Amygdala (tissue), 56 donors: ENCODE data around the gene RHBDL3.
"Not testable (repeated sequence)": the region's sequence is repeated elsewhere in the genome, so short reads cannot be mapped to it uniquely, and the experiment has no call there.

Experiments used
- DNase-seq, 56 donors: peaks; one replicate each; lab custom pipeline; 2025; lab: John Stamatoyannopoulos, UW

RHBDL3 gene, protein sequence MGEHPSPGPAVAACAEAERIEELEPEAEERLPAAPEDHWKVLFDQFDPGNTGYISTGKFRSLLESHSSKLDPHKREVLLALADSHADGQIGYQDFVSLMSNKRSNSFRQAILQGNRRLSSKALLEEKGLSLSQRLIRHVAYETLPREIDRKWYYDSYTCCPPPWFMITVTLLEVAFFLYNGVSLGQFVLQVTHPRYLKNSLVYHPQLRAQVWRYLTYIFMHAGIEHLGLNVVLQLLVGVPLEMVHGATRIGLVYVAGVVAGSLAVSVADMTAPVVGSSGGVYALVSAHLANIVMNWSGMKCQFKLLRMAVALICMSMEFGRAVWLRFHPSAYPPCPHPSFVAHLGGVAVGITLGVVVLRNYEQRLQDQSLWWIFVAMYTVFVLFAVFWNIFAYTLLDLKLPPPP

DNA sequence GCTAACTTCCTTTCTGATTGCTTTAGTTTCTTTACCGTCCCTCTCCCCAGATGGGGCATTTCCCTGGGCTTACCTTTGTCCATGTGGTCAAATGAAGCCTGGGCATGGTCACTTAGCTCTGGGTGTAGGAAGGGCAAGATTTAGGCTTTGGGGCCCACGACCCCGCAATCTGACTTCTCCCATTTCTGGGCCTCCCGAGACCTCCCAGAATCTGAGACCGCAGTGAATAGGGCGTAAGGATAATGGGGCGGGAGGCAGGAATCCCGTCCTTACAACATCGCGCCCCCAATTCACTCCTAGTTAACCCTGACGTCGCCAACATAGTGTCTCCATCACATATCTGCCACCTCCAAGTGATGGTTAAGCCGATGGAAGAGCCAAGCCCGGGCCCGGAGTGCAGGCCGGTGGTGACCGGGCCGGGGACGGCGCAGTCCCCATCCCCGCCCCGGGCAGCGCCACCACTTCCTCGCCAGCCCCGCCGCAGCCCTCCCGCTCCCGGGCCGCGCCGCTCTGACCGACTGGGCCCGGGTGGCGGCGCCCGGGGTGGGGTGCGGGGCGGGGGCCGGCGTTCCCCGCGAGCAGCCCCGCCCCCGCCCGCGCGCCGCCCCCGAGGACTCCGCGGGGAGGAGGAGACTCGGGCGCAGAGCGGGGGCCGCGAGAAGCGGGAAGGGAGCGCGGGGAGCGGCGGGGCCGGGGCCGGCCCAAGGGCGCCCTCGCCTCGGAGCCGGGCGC is at the start of gene RHBDL3:
Gene RHBDL3, plus strand, starts transcription at position 641 of the 732 bp plus-strand sequence. CDS start 358 bp downstream, outside the sequence.
- DNase-seq = peak in 5 of 56 donors; percentile 20 to 54 (median 22)

DNA sequence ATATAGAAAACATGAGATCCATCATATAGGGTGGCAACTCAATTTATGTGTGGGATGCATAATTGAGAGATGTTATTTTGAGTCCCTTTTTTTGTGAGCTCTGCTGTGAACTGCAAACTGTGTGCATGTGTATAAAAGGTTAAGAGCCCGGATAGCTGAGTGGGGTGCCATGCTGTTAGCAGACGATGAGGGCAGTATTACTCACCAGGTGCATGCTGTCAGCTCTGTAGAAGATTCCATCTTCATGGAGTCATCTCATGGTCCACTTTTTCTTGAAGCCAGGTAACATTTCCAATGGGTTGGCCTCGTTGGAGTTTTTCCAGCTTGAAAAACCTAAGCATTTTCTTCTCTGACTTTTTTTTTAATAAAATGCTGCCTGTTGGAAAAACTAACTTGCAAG is 43.0 kb upstream of the RHBDL3 start:
- DNase-seq = no peak

DNA sequence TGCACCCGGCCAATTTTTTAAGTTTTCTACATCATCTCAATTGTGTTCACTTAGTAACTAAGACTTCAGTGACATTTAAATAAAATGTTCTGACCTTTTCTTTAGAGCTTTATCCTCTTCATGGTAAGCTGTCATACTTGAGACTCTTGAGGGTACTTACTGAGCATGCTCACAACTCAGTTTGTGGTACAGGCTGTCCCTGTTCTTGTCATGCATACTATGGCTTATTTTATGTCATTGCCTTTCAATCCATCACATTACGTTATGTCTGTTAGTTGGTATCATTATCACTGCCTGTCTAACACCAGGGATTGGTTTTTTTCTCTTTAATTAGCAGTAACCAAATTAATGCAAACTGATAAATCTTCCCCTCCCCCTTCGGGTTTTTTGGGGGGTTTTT is 41.9 kb upstream of the RHBDL3 start:
- no peak for DNase-seq

DNA sequence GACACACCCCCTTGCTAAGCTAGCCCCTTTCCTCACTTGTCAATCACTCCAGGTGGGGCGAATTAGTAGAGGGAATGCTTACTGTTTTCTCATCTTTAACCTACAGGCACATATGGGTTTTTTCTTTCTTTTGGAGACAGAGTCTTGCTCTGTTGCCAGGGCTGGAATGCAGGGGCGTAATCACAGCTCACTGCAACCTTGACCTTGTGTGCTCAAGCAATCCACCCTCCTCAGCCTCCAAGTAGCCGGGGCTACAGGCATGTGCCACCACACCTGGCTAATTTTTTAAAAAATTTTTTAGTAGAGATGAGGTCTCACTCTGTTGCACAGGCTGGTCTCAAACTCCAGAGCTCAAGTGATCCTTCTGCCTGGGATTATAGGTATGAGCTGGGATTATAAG is 38.7 kb upstream of the RHBDL3 start:
- no peak for DNase-seq

DNA sequence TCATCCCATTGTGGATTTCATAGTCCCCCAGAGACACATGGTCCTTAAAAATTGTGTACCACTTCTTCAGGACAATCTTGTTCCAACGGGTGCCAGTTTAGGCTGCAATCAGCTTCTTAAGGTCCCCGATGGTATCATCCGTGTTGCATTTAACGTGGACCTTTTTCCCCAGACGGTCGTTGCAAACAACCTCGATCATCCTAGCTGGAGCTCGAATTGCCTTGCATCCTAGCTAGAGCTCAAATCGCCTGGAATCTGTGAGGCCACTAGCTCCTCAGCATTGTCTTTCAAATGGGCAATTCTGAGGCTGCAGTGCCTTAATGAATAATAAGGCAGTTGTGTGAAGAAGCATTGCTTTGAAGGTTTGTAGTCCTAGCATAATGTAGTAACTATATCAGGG is 37.7 kb upstream of the RHBDL3 start:
- no peak for DNase-seq

DNA sequence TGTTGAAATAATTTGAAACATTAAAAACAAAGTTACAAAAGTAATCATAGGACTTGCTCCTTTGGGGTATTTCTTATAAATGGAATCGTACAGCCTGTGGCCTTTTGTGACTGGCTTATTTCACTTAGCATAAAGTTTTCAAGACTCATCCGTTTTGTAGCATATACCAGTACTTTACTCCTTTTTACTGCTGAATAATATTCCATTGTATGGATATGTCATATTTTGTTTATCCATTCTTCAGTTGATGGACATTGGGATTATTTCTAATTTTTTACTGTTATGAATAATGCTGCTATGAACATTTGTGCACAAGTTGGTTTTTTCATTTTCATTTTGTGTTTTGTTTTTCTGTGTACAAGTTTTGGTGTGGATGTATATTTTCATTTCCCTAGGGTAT is 30.0 kb upstream of the RHBDL3 start:
- no peak for DNase-seq

DNA sequence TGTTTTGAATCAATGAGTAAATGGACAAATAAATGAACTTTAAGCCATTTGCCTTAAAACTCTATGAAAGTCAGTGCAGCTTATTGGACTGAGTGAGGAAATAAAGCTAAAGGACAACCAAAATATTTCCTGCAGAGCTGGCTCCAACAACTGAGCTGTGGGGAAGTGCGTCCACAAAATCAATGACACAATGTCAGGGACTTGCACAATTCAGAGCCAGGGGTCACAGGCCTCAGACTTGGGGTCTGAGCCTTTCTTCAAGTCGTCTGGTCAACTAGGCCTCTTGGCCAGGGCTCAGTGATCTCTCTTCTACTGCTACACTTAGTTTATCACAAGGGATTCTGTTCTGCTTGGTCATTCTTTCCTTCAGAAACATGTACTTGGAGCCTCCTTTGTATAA is 26.2 kb upstream of the RHBDL3 start:
- DNase-seq = no peak

DNA sequence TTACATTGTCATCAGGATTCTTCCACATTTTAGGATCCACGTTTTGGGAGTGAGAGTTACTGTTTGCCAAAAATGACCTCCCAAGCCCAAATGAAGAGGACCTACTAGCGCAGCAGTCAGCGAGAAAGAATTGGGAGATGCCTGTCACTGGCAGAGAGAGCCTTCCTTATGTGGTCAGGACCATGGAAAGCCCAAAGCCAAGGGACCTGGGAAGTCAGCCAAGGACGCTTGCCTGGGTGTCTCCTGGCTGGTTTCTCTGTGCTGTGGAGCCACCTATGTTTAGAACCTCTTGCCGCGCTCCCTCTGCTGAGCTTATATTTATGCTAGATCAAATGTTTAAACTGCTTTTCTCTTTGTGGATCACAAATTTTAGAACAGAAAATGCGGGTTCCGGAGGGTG is 24.9 kb upstream of the RHBDL3 start:
- no peak for DNase-seq

DNA sequence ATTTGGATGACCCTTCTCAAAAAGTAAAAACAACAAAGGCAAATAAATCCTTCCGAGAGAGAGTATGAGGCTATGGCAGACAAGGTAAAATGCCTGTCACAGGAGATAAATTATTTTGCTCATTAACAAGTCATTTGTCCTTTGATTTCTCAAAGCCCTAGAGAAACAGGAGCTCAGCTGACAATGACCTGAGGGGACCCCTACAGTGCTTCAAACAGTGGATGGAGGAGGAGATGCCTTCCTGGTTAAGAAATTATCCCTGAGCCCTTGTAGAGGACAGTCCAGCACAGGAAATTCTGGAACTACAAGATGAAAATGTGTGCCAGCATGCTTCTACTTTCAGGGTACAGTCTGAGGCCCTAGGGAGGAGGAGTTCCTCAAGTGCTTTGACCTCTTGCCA is 24.0 kb upstream of the RHBDL3 start:
- DNase-seq = no peak

DNA sequence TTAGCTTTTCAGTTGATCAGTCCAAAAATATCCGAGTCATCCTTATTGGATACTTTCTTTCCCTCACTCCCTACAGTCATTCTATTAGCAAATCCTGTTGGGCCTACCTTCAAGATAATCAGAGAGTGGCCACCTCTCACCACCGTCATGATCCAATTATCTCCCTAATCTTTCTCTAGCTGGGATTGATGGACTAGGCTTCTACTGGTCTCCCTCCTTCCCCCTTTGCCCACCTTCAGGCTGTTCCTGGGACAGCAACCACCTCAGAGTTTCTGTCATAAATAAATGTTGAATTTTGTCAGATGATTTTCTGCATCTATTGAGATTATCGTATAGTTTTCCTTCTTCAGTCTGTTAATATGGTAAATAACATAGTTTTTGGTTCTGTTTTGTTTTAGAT is 16.2 kb upstream of the RHBDL3 start:
- no peak for DNase-seq

DNA sequence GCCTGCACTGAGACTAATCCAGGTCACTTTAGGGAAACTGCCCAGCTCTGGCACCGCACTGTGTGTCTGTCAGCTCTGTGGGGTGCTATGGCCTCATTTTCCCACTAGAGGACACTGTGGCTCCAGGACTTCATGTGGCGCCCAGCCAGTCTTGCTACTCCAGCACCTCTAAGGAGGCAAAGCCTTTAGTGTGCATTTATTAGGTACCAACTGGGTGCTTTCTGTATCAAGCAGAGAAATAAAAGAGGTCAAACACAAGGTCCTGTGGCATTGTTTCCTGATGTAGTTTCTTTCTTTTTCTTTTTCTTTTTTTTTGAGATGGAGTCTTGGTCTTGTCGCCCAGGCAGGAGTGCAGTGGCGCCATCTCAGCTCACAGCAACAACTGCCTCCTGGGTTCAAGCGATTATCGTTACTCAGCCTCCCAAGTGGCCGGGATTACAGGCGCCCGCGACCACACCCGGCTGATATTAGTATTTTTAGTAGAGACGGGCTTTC is 12.5 kb upstream of the RHBDL3 start:
- DNase-seq = peak in 50 of 56 donors; percentile 18 to 91 (median 64)

DNA sequence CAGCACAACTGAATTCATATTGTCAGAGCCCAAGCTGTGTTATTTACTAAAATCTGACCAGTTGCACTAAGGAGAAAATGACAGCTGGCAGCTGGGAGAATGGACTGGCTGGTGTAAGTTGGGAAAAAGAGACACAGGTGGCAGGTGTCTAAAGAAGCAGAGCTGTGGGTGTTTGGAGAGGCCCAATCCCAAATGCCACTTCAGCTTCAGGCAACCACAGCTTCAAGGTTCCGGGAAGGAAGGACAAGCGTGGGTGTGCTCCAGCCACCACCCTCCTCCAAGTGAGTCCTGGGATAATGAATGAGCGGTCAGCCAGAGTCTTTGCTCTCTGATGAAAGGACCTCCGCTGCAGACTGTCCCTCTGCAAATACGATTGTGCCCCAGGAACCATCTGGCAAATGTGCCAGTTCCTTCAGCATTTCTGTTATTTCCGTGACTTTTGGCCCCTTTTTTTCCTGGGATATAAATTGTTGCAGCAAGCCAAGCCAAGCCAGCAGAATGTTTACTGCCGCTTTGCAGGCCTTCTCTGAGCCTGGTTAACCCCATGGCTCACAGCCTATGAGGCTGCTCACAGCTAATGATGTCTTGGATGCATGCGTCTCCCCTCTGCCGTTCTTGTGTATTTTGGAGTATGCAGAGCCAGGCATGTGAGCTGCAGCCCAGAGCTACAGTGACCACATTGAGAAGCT is 9.5 kb upstream of the RHBDL3 start:
- DNase-seq = no peak

DNA sequence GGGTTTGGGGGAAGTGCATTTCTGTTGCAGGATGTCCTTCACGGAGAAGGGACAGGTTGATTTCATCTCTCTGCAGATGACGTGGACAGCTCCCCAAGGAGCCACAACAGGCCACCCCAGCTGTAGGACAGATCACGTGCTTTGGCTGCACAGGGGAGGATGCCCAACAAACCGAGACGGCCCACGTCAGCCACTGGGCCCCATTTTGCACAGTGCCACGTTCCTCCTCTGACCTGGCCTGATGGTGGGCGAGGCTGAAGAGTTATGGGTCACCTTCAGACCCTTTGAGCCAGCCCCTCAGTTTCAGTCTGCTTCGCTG is 9.0 kb upstream of the RHBDL3 start:
- DNase-seq = no peak

DNA sequence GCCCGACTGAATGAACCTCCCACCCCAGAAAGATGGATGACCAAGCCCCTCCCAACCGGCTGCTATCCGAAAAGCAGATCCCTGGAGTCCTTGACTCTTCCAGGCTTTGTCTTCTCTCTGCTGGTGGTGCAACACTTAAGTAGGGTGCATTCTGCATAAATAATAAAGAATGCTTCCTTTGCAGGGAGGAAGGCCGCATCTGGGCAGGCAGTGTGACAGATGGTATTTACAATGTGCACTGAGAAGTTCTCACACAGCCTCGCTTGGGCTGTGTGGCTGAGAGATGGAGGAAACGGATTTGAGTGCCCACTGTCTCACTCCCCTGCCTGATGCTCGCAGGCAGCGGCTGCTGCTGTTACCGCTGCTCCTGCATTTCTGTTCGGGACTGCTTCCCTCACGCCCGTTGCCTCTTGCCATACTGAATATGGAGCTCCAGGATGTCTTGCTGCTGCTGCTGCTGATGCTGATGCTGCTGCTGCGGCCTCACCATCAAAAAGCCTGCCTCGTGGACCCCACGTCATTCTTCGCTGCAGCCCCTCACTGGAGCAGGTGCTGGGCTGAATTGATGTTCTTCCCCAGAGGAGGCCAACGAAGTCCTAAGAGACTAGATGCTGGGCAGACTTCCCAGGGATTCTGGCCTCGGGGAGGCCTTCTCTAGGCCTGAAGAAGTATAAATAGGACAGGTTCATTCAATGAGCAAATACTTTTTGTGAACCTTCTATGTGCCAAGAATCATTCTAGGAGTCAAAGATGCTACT is 7.1 kb upstream of the RHBDL3 start:
- peak in 17 of 56 donors; percentile 11 to 58 (median 35) for DNase-seq

DNA sequence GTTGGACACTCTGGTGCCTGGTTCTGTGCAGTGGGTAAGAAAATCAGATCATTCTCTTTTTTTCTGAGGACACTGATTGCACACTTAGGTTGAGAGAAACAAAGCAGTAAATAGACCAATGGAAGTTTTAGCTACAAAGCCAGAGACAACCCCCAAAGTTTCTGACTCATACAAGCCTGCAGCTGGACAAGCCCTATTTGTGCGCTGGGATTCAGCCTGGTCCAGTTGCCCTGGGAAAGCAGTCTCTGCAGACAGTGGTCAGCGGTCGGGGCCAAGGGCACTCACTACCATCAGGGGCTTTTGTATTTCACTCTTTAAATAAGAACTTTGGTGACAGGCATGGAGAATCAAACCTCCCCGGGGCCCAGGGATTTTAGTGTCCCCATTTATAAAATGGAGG is 6.0 kb upstream of the RHBDL3 start:
- peak in 25 of 56 donors; percentile 13 to 62 (median 44) for DNase-seq

DNA sequence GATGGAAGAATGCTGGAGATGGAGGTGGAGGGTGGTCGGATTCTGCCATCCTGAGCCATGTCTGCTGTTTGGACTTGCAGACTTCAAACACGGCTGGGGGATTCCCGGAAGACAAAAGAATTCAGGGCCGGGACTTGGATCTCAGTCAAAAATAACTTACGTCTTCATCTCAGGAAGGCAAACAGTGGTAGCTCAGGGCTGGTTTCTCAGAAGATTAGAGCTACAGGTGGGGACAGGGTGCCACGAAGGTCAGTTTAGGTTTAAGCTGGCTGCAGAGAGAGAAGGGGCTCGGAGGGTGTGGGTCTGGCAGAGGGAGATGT is 4.3 kb upstream of the RHBDL3 start:
- no peak for DNase-seq

DNA sequence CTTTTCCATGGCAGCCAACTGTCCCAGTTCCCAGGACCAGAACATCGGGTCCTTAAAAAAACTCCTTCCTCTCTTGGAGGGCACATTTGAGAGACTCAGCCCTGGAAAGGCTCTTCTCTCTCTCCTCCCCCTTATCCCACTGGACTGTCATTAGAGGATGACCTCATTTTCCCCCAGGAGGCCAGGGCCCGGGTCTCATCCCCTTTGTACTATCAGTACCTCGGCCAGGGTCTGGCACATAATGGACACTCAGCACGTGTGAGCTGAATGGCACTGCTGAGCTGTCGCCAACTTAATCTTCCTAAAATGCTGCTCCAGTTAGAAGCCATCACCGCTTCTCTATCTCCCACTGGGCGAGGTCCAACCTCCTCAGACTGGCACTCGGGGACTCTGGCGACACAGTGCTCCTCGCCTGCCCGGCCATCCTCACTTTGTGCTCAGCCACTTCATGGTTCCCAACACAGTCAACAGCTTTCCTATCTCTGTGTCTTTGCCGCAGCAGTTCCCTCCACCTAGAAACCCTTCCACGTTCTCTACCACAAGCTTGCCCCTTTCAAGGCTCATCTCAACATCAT is 3.6 kb upstream of the RHBDL3 start:
- DNase-seq = peak in 1 of 56 donors; percentile 31

DNA sequence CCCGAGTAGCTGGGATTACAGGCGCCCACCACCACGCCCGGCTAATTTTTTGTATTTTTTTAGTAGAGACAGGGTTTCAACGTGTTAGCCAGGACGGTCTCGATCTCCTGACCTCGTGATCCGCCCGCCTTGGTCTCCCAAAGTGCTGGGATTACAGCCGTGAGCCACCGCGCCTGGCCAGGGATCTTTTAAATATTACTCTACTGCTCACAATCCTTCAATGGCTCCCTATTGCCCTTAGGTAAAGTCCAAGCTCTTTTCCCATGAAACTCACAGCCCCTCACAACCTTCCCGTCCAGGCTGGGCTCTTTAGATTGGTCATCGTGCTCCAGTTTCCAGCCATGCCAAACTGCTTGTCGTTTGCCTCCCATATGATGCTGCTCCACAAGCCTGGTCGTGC is 2.1 kb upstream of the RHBDL3 start:
- DNase-seq = not testable (repeated sequence)

DNA sequence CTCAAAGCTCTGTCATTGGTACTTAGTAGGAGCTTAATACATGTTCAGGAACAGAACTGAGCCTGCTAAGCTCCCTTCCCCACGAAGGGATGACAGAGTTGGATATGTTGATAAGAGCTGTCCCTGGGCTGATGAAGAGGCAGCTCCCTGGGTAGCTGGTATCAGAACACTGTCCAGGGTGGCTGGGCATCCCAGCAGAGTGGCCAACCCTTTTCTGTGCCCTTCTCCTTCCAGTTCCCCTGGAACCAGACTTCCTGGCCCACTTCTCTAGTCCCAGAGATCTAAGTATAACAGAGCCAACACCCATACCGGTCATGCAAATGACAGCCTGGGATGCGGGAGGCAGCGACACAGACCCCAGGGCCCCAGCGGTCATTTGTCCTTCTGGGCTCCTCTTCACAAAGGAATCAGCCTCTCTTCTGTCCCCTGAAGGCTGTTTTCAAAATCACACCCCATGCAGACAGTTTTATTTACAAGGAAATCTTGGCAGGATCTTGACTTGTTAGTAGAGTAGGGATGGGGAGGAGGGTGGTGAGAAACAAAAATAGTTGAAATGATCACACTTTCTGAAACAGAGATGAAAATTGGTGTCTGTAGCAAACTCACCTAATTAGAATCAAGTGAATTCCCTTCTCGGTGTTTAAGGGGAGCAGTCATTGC is 1.4 kb upstream of the RHBDL3 start:
- peak in 2 of 56 donors; percentile 13 to 35 for DNase-seq

DNA sequence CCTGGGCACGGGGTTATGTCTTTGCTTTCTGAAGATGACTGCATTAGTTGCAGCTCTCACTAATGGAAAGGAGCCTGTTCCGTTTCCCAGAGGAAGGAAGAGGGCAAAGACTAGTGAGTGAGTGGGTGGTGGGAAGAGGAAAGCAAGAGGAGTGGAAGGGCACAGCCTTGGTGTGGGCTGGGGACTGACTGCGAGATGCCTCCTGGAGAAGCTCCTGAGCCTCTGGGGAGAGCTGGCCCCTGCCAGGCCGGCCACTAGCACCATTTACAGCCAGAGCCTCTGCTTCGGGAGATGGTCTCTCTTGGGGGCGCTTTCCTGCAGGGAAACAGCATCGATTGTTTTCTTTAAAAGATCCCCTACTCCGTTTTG is 825 bp upstream of the RHBDL3 start:
- peak in 2 of 56 donors; percentile 23 to 30 for DNase-seq
